K562 (cell line): Measurements from ENCODE around the gene LRRC75A. TPM values are rescaled to one million over a fixed set of nuclear protein-coding genes. Genes with fewer than 3 reads are reported as not detected.

Experiments used
- BCL6 ChIP-seq: fragments of 250-450 bp; sonication (Bioruptor Pico); IDR thresholded peaks from 2 replicates; pipeline ENCODE4 v1.4.0; 2020
- CCNT2 ChIP-seq: IDR thresholded peaks from 2 replicates; pipeline ENCODE4 v1.6.1; 2011; ENCODE audit warnings: borderline replicate concordance, low read depth, mild to moderate bottlenecking, moderate library complexity, mixed read lengths, low read length; ENCODE audit not compliant: insufficient read length; ENCODE audit errors: extremely low read depth
- EWSR1 ChIP-seq: fragments of 450-650 bp; IDR thresholded peaks from 2 replicates; pipeline ENCODE4 v1.6.1; 2018; ENCODE audit warnings: borderline replicate concordance, mild to moderate bottlenecking, low read depth, moderate library complexity; ENCODE audit not compliant: partially characterized antibody
- JUN ChIP-seq, 2 experiments: sonication (generic) in 1 of 2; formaldehyde crosslinking in 1 of 2; IDR thresholded peaks; 2 replicates each; pipeline versions ENCODE4 v1.6.1 to v1.8.0; 2012 to 2022; ENCODE audit warnings: borderline replicate concordance in 2 of 2, mild to moderate bottlenecking in 2 of 2, improper control_type of control experiment in 1 of 2, low read depth in 1 of 2, low read length in 1 of 2, missing genetic modification reagents in 1 of 2
- MAFG ChIP-seq: fragments of 450-650 bp; conservative IDR thresholded peaks from 2 replicates; pipeline ENCODE4 v1.6.1; 2016; ENCODE audit warnings: missing genetic modification characterization, missing compliant biosample characterization
- MEIS2 ChIP-seq: fragments of 450-650 bp; IDR thresholded peaks from 2 replicates; pipeline ENCODE4 v1.6.1; 2014; ENCODE audit warnings: mild to moderate bottlenecking; ENCODE audit not compliant: partially characterized antibody
- NFE2 ChIP-seq: IDR thresholded peaks from 2 replicates; pipeline ENCODE4 v1.6.1; 2014; ENCODE audit warnings: antibody characterized with exemption, low read depth
- NONO ChIP-seq, 2 experiments: fragments of 200-400 bp in 1 of 2; fragments of 450-650 bp in 1 of 2; formaldehyde crosslinking in 1 of 2; IDR thresholded peaks; 2 replicates each; pipeline ENCODE4 v1.6.1; 2017; ENCODE audit warnings: low read depth in 2 of 2, mild to moderate bottlenecking in 2 of 2, moderate library complexity in 2 of 2, low read length in 1 of 2
- PHF21A ChIP-seq: fragments of 450-650 bp; IDR thresholded peaks from 2 replicates; pipeline ENCODE4 v1.6.1; 2017; ENCODE audit warnings: low read depth, borderline replicate concordance
- PRDM10 ChIP-seq: fragments of 450-650 bp; IDR thresholded peaks from 2 replicates; pipeline ENCODE4 v1.6.1; 2018; ENCODE audit not compliant: partially characterized antibody
- RBM34 ChIP-seq: fragments of 200-400 bp; formaldehyde crosslinking; IDR thresholded peaks from 2 replicates; pipeline ENCODE4 v1.6.1; 2018; ENCODE audit warnings: low read length, borderline replicate concordance; ENCODE audit not compliant: insufficient read depth
- RBM39 ChIP-seq: fragments of 200-400 bp; formaldehyde crosslinking; optimal IDR thresholded peaks from 2 replicates; pipeline ENCODE3; 2018; ENCODE audit warnings: low read depth, low read length
- RNF2 ChIP-seq: sonication (generic); IDR thresholded peaks from 2 replicates; pipeline ENCODE4 v1.6.1; 2016
- SAP30 ChIP-seq: fragments of 200-600 bp; sonication (generic); IDR thresholded peaks from 2 replicates; pipeline ENCODE4 v1.6.1; 2012; ENCODE audit warnings: borderline replicate concordance, low read depth, mild to moderate bottlenecking, moderate library complexity, low read length, control low read depth, inconsistent platforms; ENCODE audit not compliant: insufficient read depth, poor library complexity, severe bottlenecking
- TCF7L2 ChIP-seq: fragments of 150-350 bp; IDR thresholded peaks from 2 replicates; pipeline ENCODE4 v1.6.1; 2016; ENCODE audit warnings: low read depth, mild to moderate bottlenecking, low read length, moderate library complexity
- XRCC4 ChIP-seq: IDR thresholded peaks from one replicate; pipeline ENCODE4 v1.6.1; 2011; ENCODE audit not compliant: insufficient read depth, insufficient read length; ENCODE audit errors: extremely low read depth
- ZHX1 ChIP-seq: fragments of 150-350 bp; conservative IDR thresholded peaks from 2 replicates; pipeline ENCODE4 v1.6.1; 2014; ENCODE audit warnings: low read length
- ZNF184 ChIP-seq: sonication (generic); formaldehyde crosslinking; IDR thresholded peaks from 2 replicates; pipeline ENCODE4 v1.5.0; 2020; ENCODE audit warnings: missing genetic modification reagents
- ZNF282 ChIP-seq: sonication (generic); formaldehyde crosslinking; IDR thresholded peaks from 2 replicates; pipeline ENCODE4 v1.8.1; 2023; ENCODE audit warnings: missing genetic modification reagents
- ZNF507 ChIP-seq: conservative IDR thresholded peaks from 2 replicates; pipeline ENCODE4 v1.6.1; 2017; ENCODE audit warnings: missing genetic modification characterization, missing compliant biosample characterization
- ZSCAN32 ChIP-seq: fragments of 450-650 bp; formaldehyde crosslinking; IDR thresholded peaks from 2 replicates; pipeline ENCODE4 v1.4.0; 2020; ENCODE audit warnings: mild to moderate bottlenecking, moderate library complexity
- polyA plus RNA-seq, 8 experiments: library from polyadenylated mRNA; depleted of rRNA in 4 of 8; stranded (reverse) in 5 of 8; unstranded in 3 of 8; fragments of >200 nt; fragmentation: Nextera tagmentation in 2 of 8; fragmentation: Illumina TruSeq in 1 of 8; extraction: Ambion mirVana in 2 of 8; extraction: Trizol in 1 of 8; gene quantifications; 2 replicates each; pipeline versions ENCODE4 v1.2.1 to v1.2.3, GENCODE V29; 2011 to 2014; ENCODE audit warnings: inconsistent platforms in 1 of 8, missing spikeins in 1 of 8
- total RNA-seq, 7 experiments: library from RNA; depleted of rRNA in 6 of 7; stranded (reverse); fragments of >200 nt in 6 of 7; fragmentation: Illumina TruSeq in 2 of 7; extraction: Trizol in 2 of 7; gene quantifications; 2 replicates each; pipeline versions ENCODE4 v1.2.1 to v1.2.3, GENCODE V29; 2011 to 2021; ENCODE audit warnings: low replicate concordance in 1 of 7

LRRC75A gene
- total and polyA plus RNA-seq, 9 of the 15 experiments (the other 6 are each of a cell fraction or from before 2014, with no cell fraction given): 0.04 to 0.34 (median 0.08) TPM; not detected in 5

- TF ChIP-seq MEIS2 (peak; percentile 38), BCL6 (CRISPR knock-in tag) (no peak), NFE2 (peak; percentile 76), PRDM10 (no peak), JUN (IDR thresholded peaks at IDR 0.05; ENCODE audit: borderline replicate concordance, low read depth, low read length) (peak; percentile 78), JUN (CRISPR knock-in tag; IDR thresholded peaks at IDR 0.05; ENCODE audit: borderline replicate concordance) (no peak), ZSCAN32 (CRISPR knock-in tag) (no peak), EWSR1 (no peak), ZNF507 (tag) (no peak), PHF21A (no peak), ZNF282 (CRISPR knock-in tag) (no peak), RBM34 (no peak), TCF7L2 (no peak), RBM39 (no peak), XRCC4 (no peak), MAFG (peak; percentile 80), NONO (IDR thresholded peaks at IDR 0.05; ENCODE audit: low read depth in 2 of 2, low read length in 1 of 2) (no peak), ZHX1 (no peak), SAP30 (no peak), CCNT2 (peak; percentile 24), RNF2 (peak; percentile 67; the same call in 1 of the 2 replicates), ZNF184 (CRISPR knock-in tag) (no peak)
Observed at GRCh38 chr17:16398270-16399267, 93.4 kb downstream of the LRRC75A start (continued).
